ENCODE measurements around the gene RNASE12.

The RNASE12 gene

GRCh38 chr14:20548414-20549158 lies 42.6 kb downstream of the RNASE12 start:
- H3K27ac ChIP-seq: no peak overlapping the region
- no peak for DNase-seq (ENCODE audit: low read depth, low spot score)

GRCh38 chr14:20546877-20547276 lies 44.3 kb downstream of the RNASE12 start:
- no peak overlapping the region for H3K27ac ChIP-seq
- no peak for DNase-seq (ENCODE audit: low read depth, low spot score)
